ENCODE measurements around the gene PJA2. TPM values are rescaled to one million over a fixed set of nuclear protein-coding genes. Genes with fewer than 3 reads are reported as not detected.
A peak's percentile ranks its signal among the peaks of the same experiment; 100 is the strongest.

Gene PJA2
- total and polyA plus RNA-seq, 10 donors: 15.3 to 133 (median 90.3) TPM

DNA sequence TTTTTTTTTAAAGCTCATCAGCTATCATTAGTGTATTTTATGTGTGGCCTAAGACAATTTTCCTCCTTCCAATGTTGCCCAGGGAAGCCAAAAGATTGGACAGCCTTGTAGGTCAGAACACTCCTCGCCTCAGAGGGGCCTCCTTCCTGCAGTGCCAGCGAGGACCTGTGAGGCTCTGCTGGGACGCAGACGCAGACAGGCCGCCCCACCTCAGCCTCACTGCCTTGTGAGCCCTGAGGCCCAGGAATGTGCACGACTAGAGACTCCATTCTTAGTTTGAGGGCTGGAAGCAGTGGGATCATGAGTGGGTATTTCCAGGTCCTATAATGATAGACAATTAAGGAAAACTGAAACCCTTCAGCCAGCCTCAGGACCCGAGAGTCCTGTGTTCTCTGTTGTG, 85.4 kb downstream of the PJA2 start:
- Histone ChIP-seq H3K36me3 (peaks cover 0 to 54% (median 0%) of the 10 kb centered on the region in 6 donors), H3K27me3 (replicated peaks in 1 of 7) (no peaks in the 10 kb centered on the region), H3K9me3 (no peaks in the 10 kb centered on the region), H3K4me3 (no peak overlapping the region), H3K4me1 (peaks cover 0 to 22% (median 2%) of the 10 kb centered on the region in 6 donors), H3K27ac (peak overlapping the region in 3 of 8 donors; percentile 8 to 25 (median 21))
- intact Hi-C loops (cut with DNase I; ENCODE audit: low total_unique reads): no loop called here
- WGBS, 5 donors: 88 to 94% (median 93%) methylated on average over 7 of the region's 7 CpGs
- TF ChIP-seq CTCF (IDR thresholded peaks at IDR 0.05 in 8 of 11, conservative IDR thresholded peaks at IDR 0.05 in 3 of 11) (no peak), POLR2A (IDR thresholded peaks at IDR 0.05) (no peak), POLR2AphosphoS5 (IDR thresholded peaks at IDR 0.05) (peak in 1 of 3 donors; percentile 51)
- no peak for DNase-seq

GRCh38 chr5:109322694-109323093, 87.1 kb downstream of the PJA2 start:
- TF ChIP-seq POLR2A (IDR thresholded peaks at IDR 0.05) (no peak), CTCF (IDR thresholded peaks at IDR 0.05 in 8 of 11, conservative IDR thresholded peaks at IDR 0.05 in 3 of 11) (no peak), POLR2AphosphoS5 (IDR thresholded peaks at IDR 0.05) (no peak)
- Histone ChIP-seq H3K4me1 (peaks cover 0 to 18% (median 2%) of the 10 kb centered on the region in 6 donors), H3K27ac (peak overlapping the region in 3 of 8 donors; percentile 2 to 53 (median 6)), H3K4me3 (no peak overlapping the region), H3K36me3 (peaks cover 0 to 38% (median 0%) of the 10 kb centered on the region in 6 donors), H3K27me3 (replicated peaks in 1 of 7) (no peaks in the 10 kb centered on the region), H3K9me3 (no peaks in the 10 kb centered on the region)
- intact Hi-C loops (cut with DNase I; ENCODE audit: low total_unique reads): no loop called here
- WGBS, 5 donors: 94 to 100% (median 97%) methylated on average over 4 of the region's 4 CpGs
- DNase-seq: no peak

- WGBS, 5 donors: 92 to 98% (median 95%) methylated on average over 7 of the region's 7 CpGs
- no peak for TF ChIP-seq POLR2AphosphoS5 (IDR thresholded peaks at IDR 0.05)
- intact Hi-C loops (cut with DNase I; ENCODE audit: low total_unique reads): no loop called here
- H3K4me3 ChIP-seq: no peak overlapping the region
- DNase-seq: no peak
- H3K36me3 ChIP-seq: peaks cover 0 to 22% (median 0%) of the 10 kb centered on the region in 6 donors
- no peak overlapping the region for H3K27ac ChIP-seq
- H3K9me3 ChIP-seq: no peaks in the 10 kb centered on the region
- H3K4me1 ChIP-seq: peaks cover 0 to 1% (median 0%) of the 10 kb centered on the region in 6 donors
- H3K27me3 ChIP-seq (replicated peaks in 1 of 7): no peaks in the 10 kb centered on the region
Measured at GRCh38 chr5:109319351-109319750, 90.4 kb downstream of the PJA2 start.

DNA sequence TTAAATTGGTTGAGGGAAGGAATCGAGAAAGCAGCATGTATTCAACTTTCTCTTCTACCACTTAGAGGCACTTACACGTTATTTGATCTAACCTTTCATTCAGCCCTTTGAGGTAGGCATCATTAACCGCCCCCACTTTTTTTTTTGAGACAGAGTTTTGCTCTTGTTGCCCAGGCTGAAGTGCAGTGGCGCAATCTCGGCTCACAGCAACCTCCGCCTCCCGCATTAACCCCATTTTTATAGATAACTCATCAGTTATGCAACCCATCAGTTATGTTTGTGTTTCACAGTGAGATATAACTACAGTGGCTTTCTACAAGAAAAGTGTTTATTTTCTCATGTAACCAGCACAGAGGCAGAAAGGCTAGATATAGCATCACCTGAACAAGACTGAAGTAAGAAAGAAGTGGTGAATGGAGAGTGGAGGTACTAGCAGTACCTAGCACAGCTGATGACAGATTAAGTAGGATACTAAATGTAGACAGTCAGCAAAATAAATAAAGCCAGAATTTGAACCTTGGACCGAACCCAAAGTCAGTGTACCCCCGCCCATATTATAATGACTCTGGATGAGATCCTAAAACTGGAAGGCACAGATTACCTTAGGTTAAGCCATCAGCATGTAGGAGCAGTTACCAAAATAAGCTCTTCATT, 91.2 kb downstream of the PJA2 start:
- Histone ChIP-seq H3K27ac (no peak overlapping the region), H3K4me3 (no peak overlapping the region), H3K4me1 (no peaks in the 10 kb centered on the region), H3K27me3 (replicated peaks in 1 of 7) (no peaks in the 10 kb centered on the region), H3K9me3 (no peaks in the 10 kb centered on the region), H3K36me3 (peaks cover 0 to 14% (median 0%) of the 10 kb centered on the region in 6 donors)
- no peak for DNase-seq
- WGBS, 5 donors: 82 to 95% (median 85%) methylated on average over 9 of the region's 9 CpGs
- TF ChIP-seq POLR2AphosphoS5 (IDR thresholded peaks at IDR 0.05) (no peak), CTCF (IDR thresholded peaks at IDR 0.05 in 8 of 11, conservative IDR thresholded peaks at IDR 0.05 in 3 of 11) (no peak), POLR2A (IDR thresholded peaks at IDR 0.05) (no peak)
- intact Hi-C loops (cut with DNase I; ENCODE audit: low total_unique reads): no loop called here
